GM15510 (cell line): ENCODE results near the gene CD200.

ENCODE experiments used
- POLR2A ChIP-seq: IDR thresholded peaks from 3 replicates; pipeline ENCODE4 v1.6.1; 2011; ENCODE audit warnings: borderline replicate concordance; ENCODE audit not compliant: insufficient read length; ENCODE audit errors: extremely low read depth

The CD200 gene

GRCh38 chr3:112407214-112407887 is 74.4 kb downstream of the CD200 start:
- TF ChIP-seq POLR2A = no peak

- no peak for TF ChIP-seq POLR2A
Observed at GRCh38 chr3:112407888-112408702, 75.1 kb downstream of the CD200 start.

DNA sequence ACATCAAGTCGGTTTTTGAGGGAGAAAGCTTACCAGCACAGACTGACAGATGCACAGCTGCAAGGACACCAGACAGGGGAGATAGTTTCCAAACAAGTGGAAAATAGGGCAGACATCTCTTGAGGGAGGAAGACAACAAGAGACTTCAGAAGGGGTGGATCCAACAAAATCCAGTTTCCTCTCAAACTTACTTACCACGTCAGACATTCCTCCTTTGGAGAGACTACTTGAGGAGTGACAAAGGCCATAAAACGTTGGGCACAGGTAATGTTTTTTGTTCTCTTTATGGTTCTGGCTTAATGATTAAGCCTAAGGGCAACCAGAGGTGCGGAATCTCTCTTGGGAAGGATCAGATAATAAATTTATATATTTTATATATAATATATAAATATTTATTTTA is 76.1 kb downstream of the CD200 start:
- TF ChIP-seq POLR2A = no peak

GRCh38 chr3:112411425-112411824 is 78.5 kb downstream of the CD200 start:
- TF ChIP-seq POLR2A = no peak
